Measurements from ENCODE around the gene HLX. TPM values are rescaled to one million over a fixed set of nuclear protein-coding genes. Genes with fewer than 3 reads are reported as not detected.

HLX gene
- total RNA-seq, 1 experiment from 2014 or later, result 1.8 TPM

DNA sequence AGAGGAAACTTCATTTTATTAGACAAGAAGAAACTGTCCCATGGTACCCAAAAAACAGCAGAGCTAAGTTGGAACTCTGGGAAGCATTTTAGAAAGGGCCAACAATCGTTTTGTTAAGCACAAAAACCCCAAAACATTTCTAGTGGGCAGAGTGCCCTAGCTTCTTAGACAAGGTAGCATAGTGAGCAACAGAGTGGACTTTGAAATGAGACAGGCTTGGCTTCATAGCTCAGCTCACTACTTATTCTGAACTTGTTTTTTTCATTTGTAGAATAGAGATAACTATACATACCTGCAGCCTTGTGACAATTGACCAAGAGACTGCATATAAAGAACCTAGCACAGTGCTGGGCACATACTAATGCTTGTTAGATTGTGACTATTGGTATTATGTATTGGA is 50.1 kb downstream of the HLX start:
- POLR2A ChIA-PET, result no interaction called here
- Histone ChIP-seq H3K4me3 (replicated peaks in 1 of 2; ENCODE audit: low read depth in 1 of 2, low read length in 2 of 2) (no peak overlapping the region), H3K4me2 (ENCODE audit: low read length) (no peak overlapping the region), H4K20me1 (ENCODE audit: insufficient read depth) (no peaks in the 10 kb centered on the region), H3K9ac (ENCODE audit: low read length) (no peak overlapping the region), H3K9me2 (ENCODE audit: insufficient read depth) (no peaks in the 10 kb centered on the region), H3K27ac (ENCODE audit: low read depth, low read length) (no peak overlapping the region), H3K27me3 (ENCODE audit: insufficient read depth, low read length) (no peaks in the 10 kb centered on the region), H3K79me2 (ENCODE audit: insufficient read depth, low read length) (no peaks in the 10 kb centered on the region), H3K36me3 (ENCODE audit: control insufficient read depth in 1 of 2, insufficient read depth in 2 of 2, low read length in 2 of 2) (no peaks in the 10 kb centered on the region), H2AFZ (ENCODE audit: low read depth, low read length, poor library complexity, severe bottlenecking) (no peak overlapping the region), H3K4me1 (ENCODE audit: control insufficient read depth in 1 of 2, insufficient read depth in 2 of 2, low read length in 2 of 2) (no peaks in the 10 kb centered on the region), H3K9me3 (ENCODE audit: control insufficient read depth in 1 of 2, insufficient read depth in 1 of 2, low read depth in 1 of 2, low read length in 2 of 2) (no peaks in the 10 kb centered on the region)
- intact Hi-C loops (cut with micrococcal nuclease), result no loop called here
- CTCF ChIA-PET, result no interaction called here
- DNase-seq (ENCODE audit: low read depth, low spot score), result no peak
- TF ChIP-seq CEBPB (IDR thresholded peaks at IDR 0.05; ENCODE audit: low read depth), result no peak
- no peak for TF ChIP-seq EZH2 (IDR thresholded peaks at IDR 0.05)
- no peak for TF ChIP-seq CBX3 (IDR thresholded peaks at IDR 0.05; ENCODE audit: low read depth)
- TF ChIP-seq RAD21 (IDR thresholded peaks at IDR 0.05; ENCODE audit: low read depth), result no peak
- TF ChIP-seq FOSL1 (IDR thresholded peaks at IDR 0.05; ENCODE audit: low read depth), result no peak
- TF ChIP-seq, protein P1, sequence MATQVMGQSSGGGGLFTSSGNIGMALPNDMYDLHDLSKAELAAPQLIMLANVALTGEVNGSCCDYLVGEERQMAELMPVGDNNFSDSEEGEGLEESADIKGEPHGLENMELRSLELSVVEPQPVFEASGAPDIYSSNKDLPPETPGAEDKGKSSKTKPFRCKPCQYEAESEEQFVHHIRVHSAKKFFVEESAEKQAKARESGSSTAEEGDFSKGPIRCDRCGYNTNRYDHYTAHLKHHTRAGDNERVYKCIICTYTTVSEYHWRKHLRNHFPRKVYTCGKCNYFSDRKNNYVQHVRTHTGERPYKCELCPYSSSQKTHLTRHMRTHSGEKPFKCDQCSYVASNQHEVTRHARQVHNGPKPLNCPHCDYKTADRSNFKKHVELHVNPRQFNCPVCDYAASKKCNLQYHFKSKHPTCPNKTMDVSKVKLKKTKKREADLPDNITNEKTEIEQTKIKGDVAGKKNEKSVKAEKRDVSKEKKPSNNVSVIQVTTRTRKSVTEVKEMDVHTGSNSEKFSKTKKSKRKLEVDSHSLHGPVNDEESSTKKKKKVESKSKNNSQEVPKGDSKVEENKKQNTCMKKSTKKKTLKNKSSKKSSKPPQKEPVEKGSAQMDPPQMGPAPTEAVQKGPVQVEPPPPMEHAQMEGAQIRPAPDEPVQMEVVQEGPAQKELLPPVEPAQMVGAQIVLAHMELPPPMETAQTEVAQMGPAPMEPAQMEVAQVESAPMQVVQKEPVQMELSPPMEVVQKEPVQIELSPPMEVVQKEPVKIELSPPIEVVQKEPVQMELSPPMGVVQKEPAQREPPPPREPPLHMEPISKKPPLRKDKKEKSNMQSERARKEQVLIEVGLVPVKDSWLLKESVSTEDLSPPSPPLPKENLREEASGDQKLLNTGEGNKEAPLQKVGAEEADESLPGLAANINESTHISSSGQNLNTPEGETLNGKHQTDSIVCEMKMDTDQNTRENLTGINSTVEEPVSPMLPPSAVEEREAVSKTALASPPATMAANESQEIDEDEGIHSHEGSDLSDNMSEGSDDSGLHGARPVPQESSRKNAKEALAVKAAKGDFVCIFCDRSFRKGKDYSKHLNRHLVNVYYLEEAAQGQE (IDR thresholded peaks at IDR 0.05; ENCODE audit: low read depth), result no peak
- TF ChIP-seq EGR1 (IDR thresholded peaks at IDR 0.05; ENCODE audit: low read depth), result no peak
- no peak for TF ChIP-seq JUND (IDR thresholded peaks at IDR 0.05)
- no peak for TF ChIP-seq ZNF274 (IDR thresholded peaks at IDR 0.05; ENCODE audit: low read depth, low read length)
- TF ChIP-seq SRF (IDR thresholded peaks at IDR 0.05; ENCODE audit: low read depth), result no peak
- no peak for TF ChIP-seq SP1 (IDR thresholded peaks at IDR 0.05; ENCODE audit: low read depth)
- ATAC-seq, result no peak
- no TSS peak for BruUV-seq (replicated peaks)
- RAD21 ChIA-PET (ENCODE audit: low non-redundant PET in 1 of 2, low total read pairs in 2 of 2, uncharacterized antibody in 2 of 2, unreplicated experiment in 2 of 2), result no interaction called here

Other genes starting within 250 kb of the HLX start
- gene C1orf115, start 189.1 kb upstream of the HLX start, total RNA-seq (2021; ENCODE audit: unreplicated experiment), result 16.8 TPM
- gene MTARC2, start 131.1 kb upstream of the HLX start, total RNA-seq (2021; ENCODE audit: unreplicated experiment), result 16.6 TPM
- gene MTARC1, start 92.5 kb upstream of the HLX start, total RNA-seq (2021; ENCODE audit: unreplicated experiment), result 26.5 TPM

Data from HCT116 (cell line).